IMR-90 (cell line): Measurements from ENCODE around the gene MEGF11. TPM values are rescaled to one million over a fixed set of nuclear protein-coding genes. Genes with fewer than 3 reads are reported as not detected.
A peak's percentile ranks its signal among the peaks of the same experiment; 100 is the strongest.

Source experiments
- ATAC-seq: fragments of 200-7000 bp; cut with Tn5 transposase; 2 replicates; pipeline ENCODE4 v1.9.1; 2020; ENCODE audit warnings: low read depth, mild to moderate bottlenecking, moderate library complexity
- BruUV-seq: library from RNA; stranded (reverse); fragments of 400-500 nt; replicated peaks from 2 replicates; lab custom pipeline; 2021; lab: Mats Ljungman, UMichigan
- CTCF ChIA-PET: fragments of 300-600 bp; formaldehyde crosslinking; extraction: SDS; loops from one replicate; lab custom pipeline; 2021; ENCODE audit warnings: antibody characterized with exemption; lab: Yijun Ruan, JAX
- POLR2A ChIA-PET: fragments of 300-600 bp; sonication (Branson Sonifier 250); formaldehyde crosslinking; loops from one replicate; lab custom pipeline; 2022; ENCODE audit warnings: antibody characterized with exemption; ENCODE audit not compliant: unreplicated experiment; lab: Charles Lee
- DNase-seq: peaks from one replicate; pipeline ENCODE4 v3.0.0; 2013
- H2AFZ ChIP-seq: replicated peaks from 2 replicates; pipeline ENCODE3; 2013; ENCODE audit warnings: low read length, mild to moderate bottlenecking; ENCODE audit not compliant: poor library complexity
- H2AK5ac ChIP-seq: 2 replicates; pipeline ENCODE4 v1.6.1; 2013; ENCODE audit warnings: low read depth, low read length, inconsistent platforms
- H2AK9ac ChIP-seq: replicated peaks from 2 replicates; pipeline ENCODE3; 2013; ENCODE audit warnings: mild to moderate bottlenecking, low read depth, low read length, moderate library complexity; ENCODE audit not compliant: poor library complexity
- H2BK120ac ChIP-seq: 2 replicates; pipeline ENCODE4 v1.6.1; 2013; ENCODE audit warnings: low read depth, low read length, inconsistent platforms
- H2BK15ac ChIP-seq: 3 replicates; pipeline ENCODE4 v1.6.1; 2013; ENCODE audit warnings: low read depth, low read length, inconsistent platforms
- H2BK20ac ChIP-seq: 2 replicates; pipeline ENCODE4 v1.6.1; 2013; ENCODE audit warnings: low read depth, mild to moderate bottlenecking, inconsistent platforms, low read length, moderate library complexity
- H2BK5ac ChIP-seq: 2 replicates; pipeline ENCODE4 v1.6.1; 2013; ENCODE audit warnings: mild to moderate bottlenecking, low read depth, low read length, inconsistent platforms; ENCODE audit not compliant: poor library complexity, severe bottlenecking
- H3K14ac ChIP-seq: replicated peaks from 2 replicates; pipeline ENCODE4 v1.6.1; 2013; ENCODE audit warnings: low read depth, low read length, inconsistent platforms
- H3K18ac ChIP-seq: 2 replicates; pipeline ENCODE4 v1.6.1; 2013; ENCODE audit warnings: low read depth, low read length, control low read depth
- H3K23ac ChIP-seq: 2 replicates; pipeline ENCODE4 v1.6.1; 2013; ENCODE audit warnings: low read depth, low read length, inconsistent platforms
- H3K27ac ChIP-seq: 2 replicates; pipeline ENCODE4 v1.5.1; 2013; ENCODE audit warnings: mild to moderate bottlenecking, control low read depth, low read length; ENCODE audit not compliant: insufficient read depth
- H3K27me3 ChIP-seq: 2 replicates; pipeline ENCODE4 v1.6.1; 2013; ENCODE audit warnings: low read length; ENCODE audit not compliant: control insufficient read depth, insufficient read depth
- H3K36me3 ChIP-seq: 2 replicates; pipeline ENCODE4 v1.6.1; 2013; ENCODE audit warnings: low read length, mixed read lengths; ENCODE audit not compliant: control insufficient read depth, insufficient read depth
- H3K4ac ChIP-seq: 2 replicates; pipeline ENCODE4 v1.6.1; 2013; ENCODE audit warnings: low read depth, low read length, inconsistent platforms
- H3K4me1 ChIP-seq: 2 replicates; pipeline ENCODE4 v1.6.1; 2013; ENCODE audit warnings: low read length, mixed read lengths; ENCODE audit not compliant: control insufficient read depth, insufficient read depth
- H3K4me2 ChIP-seq: 2 replicates; pipeline ENCODE4 v1.6.1; 2013; ENCODE audit warnings: low read depth, mild to moderate bottlenecking, control low read depth, low read length, moderate library complexity
- H3K4me3 ChIP-seq: 2 replicates; pipeline ENCODE4 v1.5.1; 2013; ENCODE audit warnings: low read depth, mild to moderate bottlenecking, control low read depth, low read length, moderate library complexity; ENCODE audit not compliant: insufficient read depth
- H3K56ac ChIP-seq: 2 replicates; pipeline ENCODE4 v1.6.1; 2013; ENCODE audit warnings: low read length, inconsistent platforms; ENCODE audit not compliant: insufficient read depth; ENCODE audit errors: extremely low read depth
- H3K79me1 ChIP-seq, 2 experiments: 2 replicates each; pipeline ENCODE4 v1.6.1; 2013; ENCODE audit warnings: low read length in 2 of 2, inconsistent platforms in 1 of 2, low read depth in 1 of 2
- H3K9ac ChIP-seq: 2 replicates; pipeline ENCODE4 v1.6.1; 2013; ENCODE audit warnings: low read depth, low read length, control low read depth
- H3K9me1 ChIP-seq: 2 replicates; pipeline ENCODE4 v1.6.1; 2013; ENCODE audit warnings: low read length, inconsistent platforms; ENCODE audit not compliant: insufficient read depth
- H3K9me3 ChIP-seq: 2 replicates; pipeline ENCODE4 v1.6.1; 2013; ENCODE audit warnings: low read length; ENCODE audit not compliant: control insufficient read depth, insufficient read depth
- H4K20me1 ChIP-seq: 2 replicates; pipeline ENCODE4 v1.6.1; 2013; ENCODE audit warnings: low read length, inconsistent platforms; ENCODE audit not compliant: insufficient read depth
- H4K5ac ChIP-seq: 2 replicates; pipeline ENCODE4 v1.6.1; 2013; ENCODE audit warnings: mild to moderate bottlenecking, low read depth, low read length, control low read depth
- H4K8ac ChIP-seq, 2 experiments: 2 replicates each; pipeline ENCODE4 v1.6.1; 2013; ENCODE audit warnings: low read depth in 2 of 2, low read length in 2 of 2, control low read depth in 1 of 2, inconsistent platforms in 1 of 2
- H4K91ac ChIP-seq: 2 replicates; pipeline ENCODE4 v1.6.1; 2013; ENCODE audit warnings: low read depth, low read length, inconsistent platforms; ENCODE audit not compliant: insufficient read depth
- BHLHE40 ChIP-seq: fragments of 150-350 bp; IDR thresholded peaks from 2 replicates; pipeline ENCODE4 v1.6.1; 2016; ENCODE audit warnings: mild to moderate bottlenecking, low read depth, low read length
- CHD1 ChIP-seq: IDR thresholded peaks from 2 replicates; pipeline ENCODE4 v1.6.1; 2012; ENCODE audit warnings: low read depth, low read length, improper control_type of control experiment
- CTCF ChIP-seq: conservative IDR thresholded peaks from 2 replicates; pipeline ENCODE4 v1.5.1; 2012; ENCODE audit warnings: mild to moderate bottlenecking, low read depth, low read length, improper control_type of control experiment
- FOS ChIP-seq: fragments of 150-350 bp; IDR thresholded peaks from 2 replicates; pipeline ENCODE4 v1.6.1; 2016; ENCODE audit warnings: low read depth, low read length
- MAZ ChIP-seq: IDR thresholded peaks from 2 replicates; pipeline ENCODE4 v1.6.1; 2012; ENCODE audit warnings: low read depth, mild to moderate bottlenecking, low read length, improper control_type of control experiment, moderate library complexity, borderline replicate concordance
- MXI1 ChIP-seq: IDR thresholded peaks from 2 replicates; pipeline ENCODE4 v1.6.1; 2012; ENCODE audit warnings: low read depth, mild to moderate bottlenecking, low read length, moderate library complexity, borderline replicate concordance
- NFE2L2 ChIP-seq: fragments of 150-350 bp; IDR thresholded peaks from 2 replicates; pipeline ENCODE4 v1.6.1; 2016; ENCODE audit warnings: low read depth, mild to moderate bottlenecking, low read length
- POLR2A ChIP-seq: IDR thresholded peaks from 2 replicates; pipeline ENCODE4 v1.6.1; 2012; ENCODE audit warnings: mild to moderate bottlenecking, low read depth, low read length
- RFX5 ChIP-seq: IDR thresholded peaks from 2 replicates; pipeline ENCODE4 v1.8.0; 2012; ENCODE audit warnings: low read depth, mild to moderate bottlenecking, low read length, moderate library complexity
- SMC3 ChIP-seq: fragments of 150-350 bp; IDR thresholded peaks from 2 replicates; pipeline ENCODE4 v1.6.1; 2016; ENCODE audit warnings: low read depth, mild to moderate bottlenecking, antibody characterized with exemption, low read length, moderate library complexity
- USF2 ChIP-seq: fragments of 150-350 bp; IDR thresholded peaks from 2 replicates; pipeline ENCODE4 v1.6.1; 2017; ENCODE audit warnings: mild to moderate bottlenecking, antibody characterized with exemption, low read length, low read depth
- WGBS, 2 experiments: methylation state at CpG; one replicate each; pipeline versions ENCODE4 v1.1.5 to v1.1.7; 2013; ENCODE audit warnings: missing lambda C conversion rate in 2 of 2; ENCODE audit not compliant: insufficient read length in 1 of 2; ENCODE audit errors: extremely low coverage in 2 of 2; 5-methylcytosine and 5-hydroxymethylcytosine counted together
- dilution Hi-C: fragments of 300-500 bp; cut with HindIII; formaldehyde crosslinking; loops from one replicate; pipeline ENCODE4 v1.14.3; 2018; ENCODE audit warnings: low sequenced_read_pairs; ENCODE audit not compliant: unreplicated experiment
- in situ Hi-C: fragments of 300-500 bp; cut with MboI; formaldehyde crosslinking; loops from 3 replicates; pipeline ENCODE4 v1.14.3; 2019; ENCODE audit warnings: low sequenced_read_pairs, inconsistent platforms, mixed read lengths
- intact Hi-C: fragments of 100-400 bp; cut with micrococcal nuclease; formaldehyde crosslinking; loops from 2 replicates; pipeline ENCODE4 v1.10.0; 2022
- polyA plus RNA-seq, 3 experiments: library from polyadenylated mRNA; depleted of rRNA; stranded (reverse); fragments of >200 nt; gene quantifications; 2 replicates each; pipeline ENCODE4 v1.2.3, GENCODE V29; 2012; ENCODE audit warnings: low replicate concordance in 1 of 3
- total RNA-seq: library from RNA; depleted of rRNA; stranded (reverse); fragments of >200 nt; gene quantifications from 2 replicates; pipeline ENCODE4 v1.2.3, GENCODE V29; 2012
- TF ChIP-seq, protein P1 (sequence below): fragments of 150-350 bp; IDR thresholded peaks from 2 replicates; pipeline ENCODE4 v1.6.1; 2016; ENCODE audit warnings: low read depth, mild to moderate bottlenecking, low read length, moderate library complexity, borderline replicate concordance

MEGF11 gene
- total and polyA plus RNA-seq, 2 of the 4 experiments (the other 2 are of a cell fraction) = not detected

DNA sequence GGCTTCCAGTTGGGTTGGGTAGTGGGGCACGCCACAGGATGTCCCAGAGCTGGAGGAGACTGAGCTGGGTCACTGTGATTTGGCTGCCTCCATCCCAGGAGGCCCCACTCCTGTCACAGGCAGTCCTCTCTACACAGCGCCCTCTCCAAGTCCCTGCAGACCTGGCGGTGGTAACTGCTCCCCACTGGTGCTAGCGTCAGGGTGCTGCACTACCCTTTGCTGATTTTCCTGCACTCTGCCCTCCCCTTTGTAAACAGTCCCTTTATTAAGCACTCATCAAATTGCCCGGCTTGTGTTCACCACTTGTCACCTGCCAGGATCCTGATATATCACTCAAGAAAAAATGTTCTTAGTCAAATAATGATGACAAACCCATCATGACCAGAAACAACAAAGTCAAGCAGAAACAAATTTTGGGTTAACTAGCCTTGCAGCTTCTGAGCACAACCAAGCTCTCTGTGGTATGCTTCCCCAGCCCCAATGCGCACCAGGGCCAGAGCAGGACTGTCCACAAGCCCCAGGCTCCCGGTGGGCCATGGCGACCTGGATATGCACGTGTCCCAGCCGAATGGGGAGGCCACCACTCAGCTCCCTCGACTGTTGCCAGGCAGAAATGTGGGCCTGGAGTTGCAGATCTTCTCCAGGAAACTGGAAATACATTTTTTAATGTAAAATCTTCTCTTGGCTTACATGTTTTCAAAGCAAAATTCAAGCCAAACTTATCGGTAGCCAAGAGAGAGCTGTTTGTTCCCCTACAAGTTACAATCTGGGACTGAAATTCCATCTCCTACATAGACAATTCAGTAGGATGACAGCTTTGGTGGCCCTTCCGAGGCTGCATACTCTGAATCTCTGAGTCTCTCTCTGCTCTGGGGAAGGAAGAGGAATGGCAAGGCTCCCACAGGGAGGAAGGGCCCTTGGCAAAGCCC is 24.5 kb downstream of the MEGF11 start:
- Histone ChIP-seq H3K79me1 (no peaks in the 10 kb centered on the region), H2BK5ac (no peak overlapping the region), H3K27ac (no peak overlapping the region), H3K56ac (no peak overlapping the region), H2BK120ac (no peak overlapping the region), H3K36me3 (no peaks in the 10 kb centered on the region), H3K9me3 (no peaks in the 10 kb centered on the region), H4K5ac (no peak overlapping the region), H2AFZ (peak overlapping the region; percentile 15), H4K91ac (no peak overlapping the region), H2AK5ac (no peak overlapping the region), H3K4me2 (no peak overlapping the region), H3K14ac (no peak overlapping the region), H3K27me3 (peaks cover 39% of the 10 kb centered on the region), H2BK15ac (no peak overlapping the region), H3K4me3 (no peak overlapping the region), H3K4me1 (no peaks in the 10 kb centered on the region), H3K23ac (no peak overlapping the region), H4K8ac (no peak overlapping the region), H4K20me1 (no peaks in the 10 kb centered on the region), H3K9ac (no peak overlapping the region), H3K18ac (no peak overlapping the region), H2AK9ac (no peak overlapping the region), H2BK20ac (no peak overlapping the region), H3K9me1 (no peaks in the 10 kb centered on the region), H3K4ac (no peak overlapping the region)
- DNase-seq = no peak
- POLR2A ChIA-PET = no interaction called here
- no peak for ATAC-seq
- no peak for TF ChIP-seq MAZ
- TF ChIP-seq RFX5 = no peak
- no peak for TF ChIP-seq FOS
- TF ChIP-seq, protein P1, sequence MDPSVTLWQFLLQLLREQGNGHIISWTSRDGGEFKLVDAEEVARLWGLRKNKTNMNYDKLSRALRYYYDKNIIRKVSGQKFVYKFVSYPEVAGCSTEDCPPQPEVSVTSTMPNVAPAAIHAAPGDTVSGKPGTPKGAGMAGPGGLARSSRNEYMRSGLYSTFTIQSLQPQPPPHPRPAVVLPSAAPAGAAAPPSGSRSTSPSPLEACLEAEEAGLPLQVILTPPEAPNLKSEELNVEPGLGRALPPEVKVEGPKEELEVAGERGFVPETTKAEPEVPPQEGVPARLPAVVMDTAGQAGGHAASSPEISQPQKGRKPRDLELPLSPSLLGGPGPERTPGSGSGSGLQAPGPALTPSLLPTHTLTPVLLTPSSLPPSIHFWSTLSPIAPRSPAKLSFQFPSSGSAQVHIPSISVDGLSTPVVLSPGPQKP = no peak
- no peak for TF ChIP-seq POLR2A
- no peak for TF ChIP-seq CTCF
- no peak for TF ChIP-seq BHLHE40
- no peak for TF ChIP-seq SMC3
- TF ChIP-seq CHD1 = no peak
- no peak for TF ChIP-seq NFE2L2
- TF ChIP-seq USF2 = no peak
- TF ChIP-seq MXI1 = no peak
- no TSS peak for BruUV-seq
- WGBS, 2 experiments = 55% methylated on average over 4 of the region's 13 CpGs; no CpG with 5 or more reads in 1 of the 2 experiments
- CTCF ChIA-PET = no interaction called here
- dilution Hi-C loops (no loop called here), intact Hi-C loops (no loop called here), in situ Hi-C loops (no loop called here)
